ENCODE measurements around the gene SLC35F1.
A peak's percentile ranks its signal among the peaks of the same experiment; 100 is the strongest.

Gene SLC35F1

DNA sequence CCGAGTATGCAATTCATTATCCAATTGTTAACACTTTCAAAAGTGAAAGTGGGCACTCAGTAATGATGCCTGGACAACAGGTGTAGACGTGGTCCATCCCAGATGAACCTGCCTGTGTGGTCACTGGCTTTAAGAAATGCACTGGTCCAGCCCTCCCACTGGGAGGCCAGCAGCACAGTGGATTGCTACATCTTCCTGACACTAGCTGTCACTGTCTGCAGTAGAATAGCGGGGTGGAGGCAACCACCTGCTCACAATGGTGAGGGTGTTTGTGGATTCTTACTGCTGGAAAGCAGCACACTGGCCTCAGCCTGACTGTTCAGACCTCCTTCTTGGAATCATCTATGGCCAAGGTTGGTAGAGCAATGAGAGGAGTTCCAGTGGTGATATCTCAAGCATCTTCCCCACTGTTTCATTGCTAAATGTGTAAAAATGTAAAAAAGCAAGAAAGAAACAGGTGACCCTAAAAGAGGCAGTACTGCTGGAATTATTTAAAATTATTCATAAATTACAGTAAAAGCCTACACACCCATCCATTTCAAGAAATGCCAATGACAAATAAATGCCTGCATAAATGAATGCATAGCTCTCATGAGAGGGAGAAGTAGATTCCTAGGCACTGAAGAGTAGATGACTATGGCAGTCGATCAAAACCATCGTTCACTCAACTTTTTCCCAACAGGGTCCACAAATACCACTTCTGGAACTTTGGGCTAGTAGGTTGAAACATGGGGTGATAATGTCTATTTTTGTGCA lies 413.0 kb downstream of the SLC35F1 start:
- no peak for FAIRE-seq

- peak; percentile 12 for FAIRE-seq
These were observed 413.6 kb downstream of the SLC35F1 start for GRCh38 chr6:118320652-118321051.

- FAIRE-seq: no peak
These were observed 417.1 kb downstream of the SLC35F1 start for GRCh38 chr6:118324116-118324515.

GRCh38 chr6:118325220-118325860 lies 418.3 kb downstream of the SLC35F1 start:
- FAIRE-seq: no peak

GRCh38 chr6:118326712-118327111 lies 419.6 kb downstream of the SLC35F1 start:
- FAIRE-seq: no peak

DNA sequence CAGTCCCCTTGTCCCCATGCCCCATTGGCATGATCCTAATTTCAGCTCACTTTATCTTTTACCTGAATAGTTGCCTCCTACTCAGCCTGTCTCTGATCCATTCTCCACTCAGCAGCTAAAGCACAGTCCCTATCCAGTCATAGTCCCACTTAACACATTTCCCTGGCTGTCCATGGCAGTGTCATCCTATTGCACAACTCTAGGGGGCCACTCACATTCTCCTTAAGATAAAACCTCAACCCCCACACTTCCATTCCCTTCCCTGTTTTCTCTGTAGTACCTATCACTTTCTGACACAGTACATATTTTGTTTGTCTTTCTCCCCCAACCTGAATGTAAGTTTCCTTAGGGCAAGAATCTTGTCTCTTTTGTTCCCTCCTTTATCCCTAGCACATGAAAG lies 420.2 kb downstream of the SLC35F1 start:
- FAIRE-seq: no peak

GRCh38 chr6:118333772-118334171 lies 426.7 kb downstream of the SLC35F1 start:
- FAIRE-seq: no peak

GRCh38 chr6:118334634-118335033 lies 427.6 kb downstream of the SLC35F1 start:
- no peak for FAIRE-seq

DNA sequence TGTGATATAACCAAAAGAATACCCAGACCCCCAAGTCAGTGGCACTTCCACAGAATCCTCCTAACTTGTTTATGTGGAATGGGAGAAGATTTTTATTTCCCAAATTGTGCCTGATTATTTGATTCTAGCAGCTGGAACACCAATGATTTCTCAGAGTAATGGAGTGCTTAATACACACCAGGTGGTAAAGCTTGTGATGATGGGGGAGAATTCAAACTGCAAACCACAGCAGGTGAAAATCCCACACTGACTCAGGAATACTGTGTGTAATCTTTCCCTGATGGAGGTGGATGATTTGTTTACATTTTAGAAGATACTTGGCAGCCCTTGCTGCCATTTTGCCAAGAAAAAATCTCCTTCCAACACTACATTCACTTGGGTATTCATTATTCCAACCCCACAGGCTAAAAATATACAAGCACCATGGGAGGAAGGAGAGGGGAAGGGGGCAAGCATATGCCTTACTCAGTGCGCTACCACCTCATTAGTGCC lies 428.3 kb downstream of the SLC35F1 start:
- FAIRE-seq: no peak

- no peak for FAIRE-seq
These were observed 437.1 kb downstream of the SLC35F1 start for GRCh38 chr6:118344014-118344670.

DNA sequence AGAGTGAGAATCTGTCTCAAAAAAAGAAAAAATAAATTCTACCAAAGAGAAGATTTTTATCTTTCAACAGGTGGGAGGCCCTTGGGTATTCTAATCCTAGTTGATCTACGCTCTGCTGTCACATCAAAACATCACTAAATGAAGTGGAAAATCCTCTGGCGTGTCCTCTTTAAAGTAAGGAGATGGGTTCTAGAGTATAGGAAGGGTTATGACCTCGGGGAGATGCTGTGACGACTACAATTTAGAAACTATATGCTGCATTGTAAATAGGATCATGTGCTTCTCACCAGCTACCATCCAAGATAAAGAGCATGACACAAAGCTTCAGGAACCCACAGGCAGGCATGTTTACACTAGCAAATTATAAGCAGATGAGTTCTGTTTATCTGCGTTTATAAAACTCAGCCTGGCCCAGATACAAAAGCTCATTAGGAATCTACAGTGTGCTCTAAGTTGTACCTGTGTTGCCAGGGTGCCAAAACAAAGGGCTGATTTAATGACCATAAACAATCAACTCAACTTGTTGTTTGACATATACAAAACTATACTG lies 443.9 kb downstream of the SLC35F1 start:
- FAIRE-seq: no peak

DNA sequence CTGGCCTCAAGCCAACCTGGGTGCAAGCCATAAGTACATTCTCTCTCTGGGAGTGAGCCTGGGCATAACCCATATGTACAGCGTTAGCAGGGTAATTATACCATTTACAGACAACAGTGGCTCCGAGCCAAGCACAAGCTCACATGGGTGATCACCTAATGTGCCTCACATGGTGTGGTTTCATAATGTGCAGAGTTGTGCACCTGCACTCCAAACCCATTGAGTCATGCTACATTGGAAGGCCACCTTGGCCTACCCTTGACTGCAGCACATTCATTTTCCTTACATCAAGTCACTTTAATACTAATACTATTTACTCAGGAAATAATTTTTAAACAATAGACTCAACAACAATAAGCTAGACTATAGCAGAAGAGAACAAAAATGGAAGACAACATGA lies 446.5 kb downstream of the SLC35F1 start:
- no peak for FAIRE-seq

DNA sequence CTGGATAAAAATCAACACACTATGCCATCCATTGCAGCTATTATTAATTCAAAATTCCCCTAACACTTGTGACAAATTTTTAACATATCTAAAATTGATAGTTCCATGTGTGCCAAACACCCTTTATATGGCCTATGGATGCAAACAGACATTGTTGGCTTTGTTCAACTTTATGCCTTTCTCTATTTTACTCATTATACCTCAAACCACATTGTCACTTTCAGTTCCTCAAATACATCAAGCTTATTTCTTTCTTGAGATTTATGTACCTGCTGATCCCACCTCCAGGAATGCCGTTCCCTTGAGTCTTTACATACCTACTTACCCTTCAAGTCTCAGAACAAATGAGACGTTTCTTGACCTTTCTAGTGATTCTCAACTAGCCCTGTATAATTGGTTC lies 447.6 kb downstream of the SLC35F1 start:
- FAIRE-seq: no peak

DNA sequence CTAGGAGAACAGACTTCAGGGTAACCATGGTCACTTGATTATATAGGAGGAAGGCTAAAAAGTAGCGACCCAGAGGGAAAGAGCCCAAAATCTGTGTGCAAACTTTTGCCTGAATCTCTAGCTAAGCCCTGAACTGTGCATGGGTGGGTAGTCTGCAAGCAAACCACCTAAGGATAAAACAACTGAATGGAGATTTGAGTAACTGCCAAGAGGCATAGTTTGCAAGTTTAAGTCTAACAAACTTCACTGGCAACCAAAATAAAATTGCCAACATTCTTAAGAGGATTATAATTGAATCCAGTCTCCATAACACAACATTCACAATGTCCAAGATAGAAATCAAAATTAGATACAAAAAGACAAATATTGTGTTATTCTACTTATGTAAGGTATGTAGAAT lies 449.0 kb downstream of the SLC35F1 start:
- FAIRE-seq: no peak

DNA sequence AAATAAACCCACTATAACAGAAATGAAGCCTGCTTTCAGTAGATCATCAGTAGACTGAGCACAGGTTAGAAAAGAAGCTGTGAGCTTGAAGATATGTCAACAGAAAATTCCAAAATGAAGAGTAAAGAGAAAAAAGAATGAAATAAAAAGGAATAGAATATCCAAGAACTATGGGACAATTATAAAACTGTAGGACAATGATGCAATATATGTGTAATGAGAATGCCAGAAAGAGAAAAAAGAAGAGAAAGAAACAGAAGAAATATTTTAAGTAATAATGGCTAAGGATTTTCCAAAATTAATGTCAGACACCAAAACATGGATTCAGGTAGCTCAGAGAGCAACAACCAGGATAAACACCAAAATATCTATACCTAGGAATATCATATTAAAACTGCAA lies 449.6 kb downstream of the SLC35F1 start:
- no peak for FAIRE-seq

Measured in endometrium (tissue), 2 donors.